Measurements from ENCODE around the gene GABRB1. TPM values are rescaled to one million over a fixed set of nuclear protein-coding genes. Genes with fewer than 3 reads are reported as not detected.
A peak's percentile ranks its signal among the peaks of the same experiment; 100 is the strongest.

GABRB1 gene
- total RNA-seq, result 0.55 TPM

DNA sequence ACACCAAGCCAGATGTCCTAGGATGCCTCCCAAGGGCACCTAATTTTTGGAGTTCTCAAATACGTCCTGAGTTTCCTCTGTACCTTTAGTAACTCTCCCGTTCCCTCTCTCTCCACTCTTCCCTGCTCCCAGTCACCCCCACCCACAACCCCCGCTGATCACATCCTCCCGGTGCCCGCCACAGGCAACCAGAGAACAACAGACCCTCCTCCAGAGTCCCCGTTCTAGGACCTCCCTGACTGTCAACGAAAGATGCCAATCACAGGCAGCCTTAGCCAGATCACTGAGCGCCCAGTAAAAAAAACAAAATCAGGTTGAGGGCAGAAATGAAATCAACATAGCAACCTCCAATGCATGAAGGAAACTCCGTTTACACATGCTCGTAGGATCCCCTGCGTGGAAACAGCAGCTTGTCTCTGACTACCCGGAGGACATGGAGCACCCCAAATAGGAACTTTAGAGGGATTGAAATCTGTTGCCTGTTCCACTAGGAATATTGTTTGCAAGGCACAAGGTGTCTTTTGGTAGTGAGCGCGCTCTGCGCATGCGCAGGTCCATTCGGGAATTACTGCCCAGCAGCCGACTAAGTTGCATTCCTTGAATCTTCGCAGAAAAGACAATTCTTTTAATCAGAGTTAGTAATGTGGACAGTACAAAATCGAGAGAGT lies at the start of gene GABRB1:
Gene GABRB1, plus strand, starts transcription at position 557 of the 668 bp plus-strand sequence.
- peak; percentile 60 for DNase-seq (ENCODE audit: low spot score)

DNA sequence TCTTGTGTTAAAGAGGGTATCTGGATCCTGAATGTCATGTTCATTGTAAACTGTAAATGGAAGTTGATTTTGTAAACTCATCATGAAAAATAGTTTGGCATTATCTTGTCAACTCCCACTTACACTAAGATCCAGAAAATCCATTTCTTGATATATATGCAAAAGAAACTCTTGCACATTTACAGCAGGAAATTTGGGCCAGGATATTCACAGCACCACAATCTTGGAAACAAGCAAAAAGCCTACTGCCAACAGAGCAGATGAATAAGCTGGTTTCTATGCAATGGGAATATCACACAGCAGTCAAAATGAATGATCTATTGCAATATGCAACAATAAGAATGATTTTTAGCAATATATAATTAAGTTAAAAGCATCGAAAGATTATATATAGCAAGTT lies 46.6 kb upstream of the GABRB1 start:
- DNase-seq (ENCODE audit: low spot score), result no peak

DNA sequence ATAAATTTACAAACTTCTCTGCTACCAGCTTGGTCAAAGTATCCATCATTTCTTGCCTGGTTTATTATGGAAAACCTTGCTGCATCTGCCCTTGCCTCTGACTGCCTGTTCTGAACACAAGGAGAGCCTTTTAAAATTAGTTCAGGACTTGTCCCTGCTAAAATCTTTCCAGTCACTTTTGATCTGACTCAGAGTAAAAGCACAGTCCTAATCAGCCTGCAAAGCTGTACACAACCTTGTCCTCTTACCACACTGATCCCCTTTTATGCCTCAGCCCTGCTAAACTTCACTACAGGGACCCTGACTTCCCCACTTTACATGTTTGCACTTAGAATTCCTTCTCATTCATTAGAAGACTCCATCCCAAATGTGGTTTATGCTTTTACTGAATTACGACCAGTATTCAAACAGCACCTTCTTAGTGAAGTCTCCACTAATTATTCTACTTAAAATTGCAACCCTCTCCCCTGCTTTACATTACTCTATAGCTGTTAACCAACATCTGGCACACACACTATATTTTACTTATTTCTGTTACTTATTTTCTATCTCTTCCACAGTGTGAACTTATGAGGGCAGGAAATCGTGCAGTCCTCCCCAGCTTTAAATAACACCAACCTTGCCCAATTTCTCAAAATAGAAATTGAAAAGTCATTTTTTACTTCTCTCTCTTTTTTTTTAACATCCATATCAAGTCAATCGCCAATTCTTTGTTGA lies 44.3 kb upstream of the GABRB1 start:
- DNase-seq (ENCODE audit: low spot score), result no peak

DNA sequence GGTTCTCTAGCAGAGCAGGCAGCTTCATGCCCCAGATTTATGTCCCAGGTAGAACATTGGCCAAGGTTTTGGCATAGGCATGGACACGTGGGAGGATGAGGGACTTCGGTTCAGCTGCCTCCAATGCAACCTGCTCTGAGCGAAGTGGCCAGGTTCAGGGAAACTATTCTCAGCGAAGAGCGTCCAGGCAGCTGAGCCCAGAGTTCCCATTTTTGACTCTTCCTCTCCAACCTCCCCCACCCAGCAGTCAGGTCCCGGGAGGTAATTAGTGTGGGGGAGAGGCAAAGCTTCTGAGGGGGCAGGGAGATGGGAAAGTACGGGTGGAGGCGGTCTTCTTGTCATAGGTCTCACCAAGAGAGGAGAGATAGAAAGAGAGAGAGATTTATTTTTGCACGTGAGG lies 39.0 kb upstream of the GABRB1 start:
- no peak for DNase-seq (ENCODE audit: low spot score)

DNA sequence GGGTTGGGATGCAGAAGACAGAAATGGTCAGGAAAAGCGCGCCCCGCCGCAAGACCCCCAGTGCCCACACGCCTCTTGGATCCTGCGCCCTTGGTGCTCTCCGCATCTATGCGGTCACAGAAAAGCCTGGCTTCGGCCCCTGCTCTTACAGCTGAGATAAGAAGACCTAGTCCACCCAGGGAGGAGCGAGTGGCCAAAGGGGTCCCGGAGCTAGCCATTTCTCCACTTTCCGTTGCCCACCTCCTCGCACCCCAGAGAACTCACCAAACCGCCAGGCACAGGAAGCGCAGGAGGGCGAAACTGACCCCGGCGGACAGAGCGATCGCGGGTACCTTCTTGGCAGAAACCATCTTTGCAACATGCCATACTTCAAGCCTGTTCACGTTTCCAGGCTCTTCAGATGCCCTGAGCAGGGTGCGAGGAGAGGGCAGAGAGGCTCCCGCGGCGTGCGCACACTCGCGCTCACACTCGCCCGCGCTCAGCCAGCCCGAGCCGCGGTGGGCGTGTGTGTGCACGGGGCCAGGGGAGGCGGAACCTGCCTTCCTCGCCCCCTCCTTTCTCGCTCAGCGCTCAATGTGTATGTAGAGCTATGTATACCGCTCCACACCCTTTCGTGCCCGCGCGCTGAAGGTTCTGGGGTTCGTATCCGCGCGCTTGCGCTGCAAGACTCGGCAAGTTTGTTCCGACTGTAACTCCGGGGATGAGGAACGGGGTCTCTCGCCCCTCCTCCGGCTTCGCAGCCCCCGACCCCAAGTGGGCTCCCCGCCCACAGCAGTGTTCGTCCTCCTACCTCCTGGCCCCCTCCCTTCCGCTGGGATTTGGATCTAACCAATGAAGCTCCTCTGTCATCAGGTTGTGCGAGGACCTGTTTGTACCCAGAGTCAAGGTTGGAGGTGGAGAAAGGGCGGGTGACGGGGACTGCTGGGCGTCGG lies 38.0 kb upstream of the GABRB1 start, which contains the start of gene GABRA4:
Gene GABRA4, minus strand, starts transcription at position 507 of the 932 bp plus-strand sequence. Its CDS starts 157 bp downstream, at position 350.
- DNase-seq (ENCODE audit: low spot score), result no peak

DNA sequence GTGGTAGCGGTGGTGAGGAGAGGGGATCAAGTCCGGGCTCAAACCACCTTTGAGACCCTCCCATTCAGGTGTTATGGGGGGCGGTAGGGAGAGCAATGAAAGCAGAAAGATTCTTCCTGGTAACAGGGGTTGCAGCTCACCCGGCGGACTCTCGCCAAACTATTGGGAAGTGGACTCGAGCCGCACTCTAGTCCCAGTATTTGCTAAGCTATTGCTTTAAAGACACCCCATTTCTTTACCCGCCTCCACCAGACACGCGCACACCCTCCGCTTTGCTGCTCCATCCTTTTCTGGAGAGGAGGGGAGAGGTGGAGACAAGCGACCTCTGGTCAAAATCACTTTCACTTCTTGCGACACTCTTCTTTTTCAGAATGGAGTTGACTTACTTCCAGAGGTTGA lies 37.4 kb upstream of the GABRB1 start:
- DNase-seq (ENCODE audit: low spot score), result no peak

DNA sequence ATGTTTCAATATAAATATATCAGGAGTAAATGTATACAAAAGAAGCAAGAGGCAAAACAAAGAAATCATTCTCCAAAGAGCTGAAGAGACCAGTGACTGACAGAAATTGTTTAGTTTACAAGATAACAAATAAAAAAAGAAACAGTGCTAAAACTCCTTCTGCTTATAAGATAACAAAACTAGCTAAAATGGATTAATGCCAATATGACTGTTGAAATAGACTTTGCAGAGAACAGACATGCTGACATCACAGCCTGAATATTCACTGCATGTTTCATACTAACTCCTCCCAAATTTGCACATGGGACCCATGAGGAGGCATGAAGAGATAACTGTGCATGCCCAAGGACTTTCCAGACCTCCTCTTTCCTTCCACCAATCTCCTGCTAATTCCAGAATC lies 31.8 kb upstream of the GABRB1 start:
- no peak for DNase-seq (ENCODE audit: low spot score)

DNA sequence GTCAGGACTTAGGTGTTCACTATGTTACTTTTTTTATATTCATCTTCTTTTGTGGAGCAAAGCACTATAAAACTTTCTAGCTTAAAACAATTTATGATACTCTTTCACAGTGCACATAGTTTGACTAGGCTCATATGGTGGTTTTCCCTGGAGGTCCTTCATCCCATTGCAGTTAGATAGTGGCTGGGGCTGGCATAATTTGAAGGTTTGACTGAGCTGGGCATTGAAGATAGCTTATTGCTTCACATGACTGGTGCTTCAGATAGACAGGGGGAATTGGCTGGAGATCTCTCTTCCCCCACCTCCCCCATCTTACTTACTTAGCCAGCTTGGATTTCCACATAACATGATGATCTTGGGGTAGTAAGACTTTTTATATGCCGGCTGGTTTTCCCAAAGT lies 31.0 kb upstream of the GABRB1 start:
- no peak for DNase-seq (ENCODE audit: low spot score)

DNA sequence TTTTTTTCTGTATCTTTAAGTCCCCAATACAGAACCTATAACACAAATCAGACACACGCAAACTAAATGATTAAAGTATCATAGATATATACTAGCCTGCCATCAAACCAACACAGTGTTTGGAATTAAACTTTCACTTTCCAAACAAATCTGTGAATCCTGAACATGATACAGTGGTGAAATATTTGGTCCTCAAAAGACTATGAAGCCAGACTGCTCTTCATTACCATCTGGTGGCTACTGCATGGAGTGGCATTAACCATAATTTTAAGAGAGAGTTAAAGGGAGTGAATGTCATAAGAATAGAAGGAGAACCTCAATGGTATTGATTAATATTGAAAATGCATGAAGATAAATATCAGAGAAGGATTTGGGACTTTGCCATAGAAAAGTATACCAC lies 28.8 kb upstream of the GABRB1 start:
- DNase-seq (ENCODE audit: low spot score), result no peak

DNA sequence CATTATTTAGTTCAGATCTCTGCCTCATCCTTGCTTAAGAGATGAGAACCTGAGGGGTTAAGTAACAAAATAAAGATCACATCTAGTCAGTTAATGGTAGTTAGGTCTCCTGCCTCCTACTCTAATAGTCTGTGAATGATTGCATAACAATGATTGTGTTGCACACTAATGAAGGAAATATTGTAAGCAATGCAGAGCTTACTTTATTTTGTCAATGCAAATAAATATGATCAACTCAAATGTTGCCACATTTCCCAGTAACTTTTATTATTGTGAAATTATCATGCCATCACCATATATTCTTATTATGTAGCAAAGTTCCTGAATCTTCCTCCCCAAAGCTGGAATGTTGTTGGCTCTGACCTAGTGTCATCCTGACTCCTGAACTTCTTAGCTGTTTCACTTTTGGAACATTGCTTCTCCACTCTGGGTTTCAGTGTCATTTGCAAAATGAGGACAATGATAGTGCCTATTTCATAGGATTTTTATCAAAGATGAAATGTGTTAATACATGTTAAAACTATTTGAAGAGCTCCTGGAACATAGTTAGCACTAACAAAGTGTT lies 20.9 kb upstream of the GABRB1 start:
- no peak for DNase-seq (ENCODE audit: low spot score)

DNA sequence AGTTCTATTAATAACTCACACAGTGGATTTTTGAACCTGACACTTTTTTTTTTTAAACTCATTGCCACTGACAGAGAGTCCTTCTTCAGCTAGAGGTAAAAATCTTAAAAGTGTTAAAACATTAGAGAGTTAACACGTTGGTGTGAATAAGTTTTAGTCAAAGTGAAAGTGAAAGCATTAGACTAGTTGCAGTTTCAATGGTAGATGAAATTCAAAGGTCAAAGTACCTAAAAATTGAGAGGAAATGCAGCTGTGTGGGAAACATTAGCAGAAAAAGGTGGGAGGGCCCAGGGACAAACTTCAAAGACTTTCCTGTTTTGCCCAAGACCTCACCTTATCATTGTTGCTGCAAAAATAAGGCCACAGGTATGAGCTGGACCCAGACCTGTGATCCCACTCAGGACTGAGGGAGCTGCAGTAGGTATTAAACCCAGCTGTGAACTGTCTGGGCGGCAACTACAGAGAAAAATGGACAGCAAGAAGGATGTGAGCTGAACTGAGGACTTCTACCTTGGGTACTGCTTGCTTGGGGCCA lies 20.4 kb upstream of the GABRB1 start:
- DNase-seq (ENCODE audit: low spot score), result no peak

DNA sequence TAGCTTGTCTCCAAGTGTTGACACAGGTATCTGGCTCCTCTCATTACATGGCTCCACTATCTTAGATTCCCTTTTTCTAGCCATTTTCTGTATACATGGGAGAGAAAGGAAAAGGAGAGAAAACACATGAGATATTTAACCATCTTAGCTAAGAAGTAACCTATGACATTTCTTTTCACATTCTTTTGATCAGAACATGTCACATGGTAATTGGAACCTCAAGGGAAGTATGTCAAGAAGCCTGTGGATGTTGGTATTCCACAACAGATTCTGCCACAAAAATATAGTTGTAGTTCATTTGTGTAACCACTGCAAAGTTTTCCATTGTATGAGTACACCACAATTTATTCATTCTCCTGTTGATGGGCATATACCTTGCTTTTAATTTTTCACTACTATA lies 18.7 kb upstream of the GABRB1 start:
- DNase-seq (ENCODE audit: low spot score), result no peak

DNA sequence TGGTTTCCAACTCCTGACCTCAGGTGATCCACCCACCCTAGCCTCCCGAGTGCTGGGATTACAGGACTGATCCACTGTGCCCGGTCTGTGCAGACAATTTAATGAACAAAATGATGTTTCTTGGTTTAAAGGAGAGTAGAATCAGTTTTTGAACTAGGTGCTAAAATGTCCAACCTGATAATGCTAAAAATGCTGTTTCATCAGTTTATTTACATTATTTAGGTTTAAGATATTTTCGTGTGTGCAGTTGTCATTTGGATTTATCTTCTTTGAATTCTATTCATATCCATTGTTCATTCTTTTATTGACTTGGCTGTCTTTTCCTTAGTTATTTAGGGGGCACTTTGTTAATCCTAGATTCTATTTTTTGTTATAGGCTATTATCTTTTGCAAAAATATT lies 18.0 kb upstream of the GABRB1 start:
- DNase-seq (ENCODE audit: low spot score), result no peak

DNA sequence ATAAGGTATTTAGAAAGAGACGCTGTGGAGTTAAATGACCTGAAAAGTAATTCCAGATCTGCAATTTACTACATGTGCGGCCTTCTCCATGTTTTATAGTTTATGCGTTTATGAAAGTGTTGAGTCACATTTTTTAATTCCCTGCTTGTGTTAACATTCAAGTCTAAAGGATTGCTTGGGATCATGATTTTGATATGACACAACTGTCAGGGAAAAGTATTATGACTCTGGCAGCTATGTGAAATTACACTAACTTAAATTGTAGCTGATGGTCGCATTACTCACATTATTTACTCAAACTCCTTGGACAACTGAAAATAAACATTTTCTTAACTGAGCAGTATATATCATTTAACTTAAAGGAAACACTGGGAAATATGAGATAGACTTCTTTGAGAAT lies 14.3 kb upstream of the GABRB1 start:
- DNase-seq (ENCODE audit: low spot score), result no peak

DNA sequence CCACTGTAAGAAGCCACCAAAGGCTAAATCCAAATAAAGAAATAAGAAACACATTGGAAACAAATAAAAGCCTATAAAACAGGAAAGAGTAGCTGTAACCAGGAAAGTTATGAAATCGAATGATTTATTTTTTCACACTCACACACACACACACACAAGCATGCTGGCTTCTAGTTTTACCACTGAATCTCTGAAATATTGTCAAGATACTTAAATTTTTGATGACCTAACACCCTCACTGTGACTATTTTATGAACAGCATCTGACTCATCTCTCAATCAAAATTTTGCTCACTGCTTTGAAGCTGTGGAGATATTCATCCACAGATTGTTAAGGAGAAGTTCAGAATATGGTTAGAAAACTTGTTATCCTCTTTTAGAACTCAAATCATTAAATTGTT lies 13.9 kb upstream of the GABRB1 start:
- no peak for DNase-seq (ENCODE audit: low spot score)

DNA sequence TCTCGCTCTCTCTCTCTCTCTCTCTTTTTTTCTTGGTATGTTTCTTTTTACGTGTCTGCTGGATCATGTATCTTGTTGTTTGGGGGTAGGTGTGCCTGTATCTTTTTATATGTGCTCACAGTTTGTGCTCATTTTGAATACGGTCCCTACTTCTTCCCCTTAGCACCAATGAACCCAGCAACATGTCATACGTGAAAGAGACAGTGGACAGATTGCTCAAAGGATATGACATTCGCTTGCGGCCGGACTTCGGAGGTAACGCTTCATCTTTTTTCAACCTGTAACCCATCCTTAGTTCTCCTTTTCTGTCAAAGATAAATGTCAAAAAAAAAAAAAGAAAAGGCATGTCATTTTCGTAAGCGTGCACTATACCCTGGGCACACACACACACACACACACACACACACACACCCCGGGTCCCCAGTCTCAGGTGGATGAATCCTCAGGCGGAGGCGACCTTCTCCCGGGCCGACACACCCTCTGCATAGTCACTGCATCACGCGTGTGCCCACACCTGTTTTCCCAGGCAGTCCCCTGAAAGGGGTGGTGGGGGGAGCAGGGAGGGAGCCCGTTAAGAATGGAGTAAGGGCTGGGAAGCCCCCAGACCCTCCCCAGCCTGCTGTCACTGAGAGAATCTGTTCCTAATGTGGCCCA lies 511 bp downstream of the GABRB1 start:
- DNase-seq (ENCODE audit: low spot score), result no peak

DNA sequence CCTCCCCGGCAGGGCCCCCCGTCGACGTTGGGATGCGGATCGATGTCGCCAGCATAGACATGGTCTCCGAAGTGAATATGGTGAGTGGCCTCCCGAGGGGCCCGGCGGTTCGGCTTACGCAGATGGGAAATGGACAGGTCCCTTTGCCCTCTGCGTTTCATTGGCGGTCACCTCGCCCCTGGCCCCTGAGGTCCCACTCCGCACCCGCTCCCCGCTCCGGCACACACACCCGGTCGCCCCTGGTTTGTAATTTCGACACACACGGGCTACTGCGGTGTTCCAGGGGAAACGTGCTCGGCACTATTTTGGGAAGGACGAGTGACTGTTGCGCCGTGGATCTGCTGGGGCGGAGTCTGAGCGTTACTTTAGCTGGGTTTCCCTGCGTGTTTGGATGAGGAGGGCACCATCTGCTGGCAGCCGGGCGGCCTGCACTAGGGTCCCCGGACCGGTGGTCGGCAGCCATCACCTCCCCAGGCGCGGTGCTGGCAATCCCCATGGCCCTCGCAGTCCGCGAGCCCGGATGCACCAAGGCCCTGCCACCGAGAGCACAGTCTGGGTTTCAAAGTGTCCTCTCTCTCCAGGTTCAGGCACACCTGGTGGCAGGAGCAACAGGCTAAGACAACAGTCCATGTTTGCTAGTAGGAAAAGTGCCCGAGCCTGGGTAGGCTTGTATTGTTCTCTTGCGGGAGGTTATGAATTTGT lies 1.2 kb downstream of the GABRB1 start:
- DNase-seq (ENCODE audit: low spot score), result peak; percentile 45

DNA sequence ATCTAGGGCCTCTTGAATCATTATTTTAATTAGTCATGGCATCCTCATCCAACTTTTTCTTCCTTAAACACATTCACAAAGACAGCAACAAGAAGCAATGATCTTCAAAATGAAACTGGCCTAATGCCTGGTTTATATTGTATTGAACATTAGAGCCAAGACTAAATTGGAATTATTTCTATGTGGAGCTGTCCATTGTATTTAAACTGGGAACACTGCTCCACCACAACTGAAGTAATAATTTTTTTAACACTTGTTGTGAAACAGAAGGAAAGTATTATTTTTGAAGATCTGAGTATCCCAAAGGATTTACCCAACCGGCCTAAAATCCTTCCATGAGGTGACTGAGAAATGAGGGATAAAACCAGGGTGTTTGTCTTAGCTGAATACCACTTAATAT lies 6.9 kb downstream of the GABRB1 start:
- DNase-seq (ENCODE audit: low spot score), result no peak

DNA sequence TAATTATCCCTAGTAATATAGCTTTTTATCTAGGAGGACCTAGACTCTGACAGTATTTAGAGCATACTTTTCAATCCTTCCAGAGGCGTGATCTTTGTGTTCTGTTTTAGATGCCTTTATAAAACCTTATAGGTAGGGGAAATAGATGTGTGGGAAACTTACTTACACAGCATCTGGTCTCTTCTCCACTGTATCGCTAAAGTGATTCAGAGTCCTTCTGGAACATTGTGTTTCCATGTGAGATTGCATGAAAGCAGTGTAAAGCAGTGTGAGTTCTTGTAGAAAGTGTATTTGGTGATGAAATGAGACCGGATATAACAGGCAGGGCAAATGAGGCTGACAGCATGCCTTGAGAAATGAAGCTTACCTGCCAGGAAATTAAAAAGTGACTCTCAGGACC lies 9.5 kb downstream of the GABRB1 start:
- DNase-seq (ENCODE audit: low spot score), result no peak

DNA sequence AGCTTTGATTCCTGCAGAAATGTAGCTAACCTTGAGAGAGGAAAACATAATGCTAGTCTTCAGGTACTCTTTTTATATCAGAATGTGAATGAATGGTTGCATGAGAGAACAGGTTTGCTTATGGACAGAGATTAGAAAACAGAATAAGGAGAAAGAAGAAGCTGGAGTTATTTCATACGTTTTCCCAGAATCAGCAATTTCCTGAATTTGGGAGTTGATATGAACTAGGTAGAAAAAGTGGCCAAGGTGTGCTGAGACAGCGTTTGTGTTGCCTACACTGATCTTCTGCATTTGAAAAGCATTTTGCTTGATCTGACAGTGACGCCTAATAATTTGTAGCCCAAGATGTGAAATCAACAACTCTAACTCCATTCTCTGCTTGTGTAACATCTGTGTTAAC lies 12.5 kb downstream of the GABRB1 start:
- DNase-seq (ENCODE audit: low spot score), result no peak

DNA sequence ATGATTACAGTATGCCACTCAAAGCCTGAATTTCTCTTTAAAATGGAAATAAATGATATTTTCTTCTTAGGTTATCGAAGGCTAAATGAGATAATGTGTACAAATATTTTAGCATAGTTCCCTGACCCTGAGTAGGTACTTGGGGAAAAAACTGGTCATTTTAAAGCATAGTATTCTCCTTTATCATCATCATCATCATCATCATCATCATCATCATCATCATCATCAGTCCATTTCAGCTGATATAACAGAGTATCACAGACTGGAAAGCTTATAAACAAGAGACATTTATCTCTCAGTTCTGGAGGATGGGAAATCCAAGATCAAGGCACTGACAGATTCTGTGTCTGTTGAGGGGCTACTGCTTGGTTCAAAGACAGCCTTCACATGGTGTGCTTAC lies 13.9 kb downstream of the GABRB1 start:
- no peak for DNase-seq (ENCODE audit: low spot score)
